HL-60 (cell line): Measurements from ENCODE around the gene RAC2.

ENCODE experiments used
- DNase-seq, 2 experiments: peaks; one replicate each; pipeline ENCODE4 v3.0.0-alpha.2; 2010 to 2020; ENCODE audit warnings: low read depth in 1 of 2, low spot score in 1 of 2
- H3K27ac ChIP-seq: fragments of 250-450 bp; sonication (Bioruptor Pico); replicated peaks from 2 replicates; pipeline ENCODE4 v1.5.1; 2020; ENCODE audit warnings: mild to moderate bottlenecking, moderate library complexity
- H3K27me3 ChIP-seq: fragments of 250-450 bp; sonication (Bioruptor Pico); 2 replicates; pipeline ENCODE4 v1.5.1; 2021; ENCODE audit warnings: mild to moderate bottlenecking, moderate library complexity; ENCODE audit not compliant: insufficient read depth, poor library complexity, severe bottlenecking
- H3K4me3 ChIP-seq: replicated peaks from 2 replicates; pipeline ENCODE4 v1.5.1; 2011; ENCODE audit warnings: mild to moderate bottlenecking, control low read depth, low read length; ENCODE audit not compliant: insufficient read depth
- GABPA ChIP-seq: IDR thresholded peaks from 2 replicates; pipeline ENCODE4 v1.6.1; 2012; ENCODE audit warnings: low read depth
- POLR2AphosphoS5 ChIP-seq: IDR thresholded peaks from 2 replicates; pipeline ENCODE4 v1.6.1; 2012; ENCODE audit warnings: low read depth
- SPI1 ChIP-seq: IDR thresholded peaks from 2 replicates; pipeline ENCODE4 v1.6.1; 2012; ENCODE audit warnings: low read depth, mild to moderate bottlenecking, borderline replicate concordance
- TF ChIP-seq, protein P1 (sequence below): IDR thresholded peaks from one replicate; pipeline ENCODE4 v1.5.1; 2011; ENCODE audit warnings: low read length, control low read depth, inconsistent platforms; ENCODE audit not compliant: insufficient read depth
- TF ChIP-seq, protein P2 (sequence below): IDR thresholded peaks from 2 replicates; pipeline ENCODE4 v1.6.1; 2012; ENCODE audit warnings: low read depth; ENCODE audit not compliant: insufficient replicate concordance

Gene RAC2

DNA sequence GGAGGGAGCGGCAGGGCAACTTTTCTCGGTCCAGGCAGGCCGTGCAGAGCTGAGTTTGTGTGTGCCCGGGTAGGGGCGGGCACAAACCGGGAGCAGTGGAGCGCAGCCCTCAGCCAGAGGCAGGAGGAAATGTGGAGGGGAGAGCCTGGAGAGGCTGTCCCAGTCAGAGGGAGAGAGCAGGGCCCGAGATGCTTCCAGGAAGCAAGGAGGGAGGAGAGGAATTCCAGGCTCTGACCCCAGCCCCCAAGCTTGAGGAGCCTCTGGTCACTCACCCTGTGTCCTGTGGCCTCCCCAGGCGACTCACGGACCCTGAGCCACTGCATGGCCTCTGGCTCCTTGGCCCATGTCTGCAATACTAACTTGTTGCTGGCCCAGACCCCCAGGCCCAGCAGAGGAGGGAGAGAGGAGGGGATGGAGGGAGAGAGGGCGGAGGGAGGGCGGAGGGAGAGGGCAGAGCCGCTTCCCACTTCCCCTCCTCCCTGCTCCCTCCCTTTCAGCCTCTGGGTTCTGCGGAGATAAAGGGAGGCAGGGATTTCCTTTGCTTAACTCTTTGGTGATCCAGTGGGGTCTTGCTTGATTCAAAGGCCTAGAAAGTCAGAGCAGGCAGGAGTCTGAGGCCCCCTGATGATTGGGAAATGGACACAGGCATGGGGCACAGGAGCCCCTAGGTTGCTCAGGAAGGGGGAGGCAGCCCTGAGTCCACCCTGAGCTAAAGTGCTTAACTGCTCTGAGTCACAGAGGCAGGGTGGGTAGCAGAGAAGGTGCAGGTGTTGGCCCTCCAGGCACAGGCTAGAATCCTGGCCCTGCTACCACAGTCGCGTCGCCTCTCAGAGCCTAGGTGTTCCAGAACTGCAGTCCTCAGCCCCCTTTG, 55.9 kb downstream of the RAC2 start, which contains the start of gene C1QTNF6:
Gene C1QTNF6 (minus strand): TSS at position 357 of the 871 bp plus-strand sequence. CDS start 34 bp downstream, at position 323.
- no peak for DNase-seq
- H3K4me3 ChIP-seq: no peak within 1 kb of the TSS
- H3K27me3 ChIP-seq: no peaks in the 10 kb centered on the region
- H3K27ac ChIP-seq: no peak within 1 kb of the TSS
- TF ChIP-seq POLR2AphosphoS5: no peak
- TF ChIP-seq, protein P1, sequence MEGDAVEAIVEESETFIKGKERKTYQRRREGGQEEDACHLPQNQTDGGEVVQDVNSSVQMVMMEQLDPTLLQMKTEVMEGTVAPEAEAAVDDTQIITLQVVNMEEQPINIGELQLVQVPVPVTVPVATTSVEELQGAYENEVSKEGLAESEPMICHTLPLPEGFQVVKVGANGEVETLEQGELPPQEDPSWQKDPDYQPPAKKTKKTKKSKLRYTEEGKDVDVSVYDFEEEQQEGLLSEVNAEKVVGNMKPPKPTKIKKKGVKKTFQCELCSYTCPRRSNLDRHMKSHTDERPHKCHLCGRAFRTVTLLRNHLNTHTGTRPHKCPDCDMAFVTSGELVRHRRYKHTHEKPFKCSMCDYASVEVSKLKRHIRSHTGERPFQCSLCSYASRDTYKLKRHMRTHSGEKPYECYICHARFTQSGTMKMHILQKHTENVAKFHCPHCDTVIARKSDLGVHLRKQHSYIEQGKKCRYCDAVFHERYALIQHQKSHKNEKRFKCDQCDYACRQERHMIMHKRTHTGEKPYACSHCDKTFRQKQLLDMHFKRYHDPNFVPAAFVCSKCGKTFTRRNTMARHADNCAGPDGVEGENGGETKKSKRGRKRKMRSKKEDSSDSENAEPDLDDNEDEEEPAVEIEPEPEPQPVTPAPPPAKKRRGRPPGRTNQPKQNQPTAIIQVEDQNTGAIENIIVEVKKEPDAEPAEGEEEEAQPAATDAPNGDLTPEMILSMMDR: no peak
- TF ChIP-seq, protein P2, sequence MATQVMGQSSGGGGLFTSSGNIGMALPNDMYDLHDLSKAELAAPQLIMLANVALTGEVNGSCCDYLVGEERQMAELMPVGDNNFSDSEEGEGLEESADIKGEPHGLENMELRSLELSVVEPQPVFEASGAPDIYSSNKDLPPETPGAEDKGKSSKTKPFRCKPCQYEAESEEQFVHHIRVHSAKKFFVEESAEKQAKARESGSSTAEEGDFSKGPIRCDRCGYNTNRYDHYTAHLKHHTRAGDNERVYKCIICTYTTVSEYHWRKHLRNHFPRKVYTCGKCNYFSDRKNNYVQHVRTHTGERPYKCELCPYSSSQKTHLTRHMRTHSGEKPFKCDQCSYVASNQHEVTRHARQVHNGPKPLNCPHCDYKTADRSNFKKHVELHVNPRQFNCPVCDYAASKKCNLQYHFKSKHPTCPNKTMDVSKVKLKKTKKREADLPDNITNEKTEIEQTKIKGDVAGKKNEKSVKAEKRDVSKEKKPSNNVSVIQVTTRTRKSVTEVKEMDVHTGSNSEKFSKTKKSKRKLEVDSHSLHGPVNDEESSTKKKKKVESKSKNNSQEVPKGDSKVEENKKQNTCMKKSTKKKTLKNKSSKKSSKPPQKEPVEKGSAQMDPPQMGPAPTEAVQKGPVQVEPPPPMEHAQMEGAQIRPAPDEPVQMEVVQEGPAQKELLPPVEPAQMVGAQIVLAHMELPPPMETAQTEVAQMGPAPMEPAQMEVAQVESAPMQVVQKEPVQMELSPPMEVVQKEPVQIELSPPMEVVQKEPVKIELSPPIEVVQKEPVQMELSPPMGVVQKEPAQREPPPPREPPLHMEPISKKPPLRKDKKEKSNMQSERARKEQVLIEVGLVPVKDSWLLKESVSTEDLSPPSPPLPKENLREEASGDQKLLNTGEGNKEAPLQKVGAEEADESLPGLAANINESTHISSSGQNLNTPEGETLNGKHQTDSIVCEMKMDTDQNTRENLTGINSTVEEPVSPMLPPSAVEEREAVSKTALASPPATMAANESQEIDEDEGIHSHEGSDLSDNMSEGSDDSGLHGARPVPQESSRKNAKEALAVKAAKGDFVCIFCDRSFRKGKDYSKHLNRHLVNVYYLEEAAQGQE: no peak
- TF ChIP-seq SPI1: no peak
- no peak for TF ChIP-seq GABPA

DNA sequence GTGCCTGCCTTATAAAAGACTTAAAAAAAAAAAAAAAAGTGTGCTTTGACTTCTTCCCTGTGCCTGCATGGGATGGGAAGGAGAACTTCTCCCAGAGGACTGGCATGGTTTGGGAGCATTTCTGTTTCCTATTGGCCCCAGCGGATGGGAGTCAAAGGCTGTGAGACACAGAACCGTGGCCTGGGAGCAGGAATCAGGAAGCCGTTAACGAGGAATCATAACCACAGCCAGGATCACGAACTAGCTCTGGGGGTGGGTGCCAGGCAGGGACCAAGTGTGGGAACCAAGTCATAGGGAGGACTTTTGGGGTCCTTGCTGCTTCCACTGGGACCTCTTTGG, 56.5 kb downstream of the RAC2 start:
- TF ChIP-seq SPI1: no peak
- TF ChIP-seq, protein P2: no peak
- TF ChIP-seq POLR2AphosphoS5: no peak
- TF ChIP-seq GABPA: no peak
- TF ChIP-seq, protein P1: no peak
- no peak for DNase-seq
- Histone ChIP-seq H3K27me3 (no peaks in the 10 kb centered on the region), H3K4me3 (no peak overlapping the region), H3K27ac (no peak overlapping the region)

DNA sequence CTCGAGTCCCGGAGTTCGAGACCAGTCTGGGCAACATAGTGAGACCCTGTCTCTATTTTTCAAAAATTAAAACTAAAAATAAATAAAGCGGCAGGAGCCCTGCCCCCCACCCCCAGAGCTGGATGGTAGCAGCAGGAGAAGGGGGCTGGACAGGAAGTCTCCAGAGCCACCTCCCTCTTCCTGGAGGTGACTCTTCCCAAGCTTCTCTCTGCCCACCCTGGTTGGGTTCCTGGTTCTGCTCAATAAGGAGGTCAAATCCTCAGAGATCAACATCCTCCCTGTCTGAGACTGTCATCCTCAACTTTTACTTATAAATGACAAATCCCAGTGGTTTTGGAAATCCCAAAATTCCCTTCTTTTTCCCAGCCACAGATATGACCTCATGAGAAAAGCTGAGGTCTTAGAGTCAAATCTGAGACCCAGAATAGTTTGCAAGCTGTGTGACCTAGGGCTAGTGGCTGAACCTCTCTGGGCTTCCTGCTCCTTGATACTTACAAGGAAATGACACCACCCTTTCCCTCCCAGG, 57.0 kb downstream of the RAC2 start:
- no peaks in the 10 kb centered on the region for H3K27me3 ChIP-seq
- H3K4me3 ChIP-seq: no peak overlapping the region
- TF ChIP-seq, protein P1: no peak
- TF ChIP-seq SPI1 (no peak), POLR2AphosphoS5 (no peak)
- TF ChIP-seq, protein P2: no peak
- no peak overlapping the region for H3K27ac ChIP-seq
- no peak for DNase-seq
